HEK293 (cell line): Measurements from ENCODE around the gene TNNI3.

Experiments
- FEZF1 ChIP-seq: fragments of 450-650 bp; formaldehyde crosslinking; IDR thresholded peaks from 2 replicates; pipeline ENCODE4 v1.5.1; 2016; ENCODE audit warnings: missing biosample characterization, missing genetic modification characterization
- GFI1B ChIP-seq: fragments of 450-650 bp; formaldehyde crosslinking; IDR thresholded peaks from 2 replicates; pipeline ENCODE4 v1.5.1; 2016; ENCODE audit warnings: missing biosample characterization, missing genetic modification characterization
- HOXC10 ChIP-seq: sonication (generic); formaldehyde crosslinking; IDR thresholded peaks from 2 replicates; pipeline ENCODE4 v1.8.1; 2023; ENCODE audit warnings: mild to moderate bottlenecking, missing genetic modification reagents
- HOXD13 ChIP-seq: sonication (generic); formaldehyde crosslinking; IDR thresholded peaks from 2 replicates; pipeline ENCODE4 v1.8.0; 2022; ENCODE audit warnings: missing genetic modification reagents, borderline replicate concordance
- KLF1 ChIP-seq: fragments of 450-650 bp; formaldehyde crosslinking; IDR thresholded peaks from 2 replicates; pipeline ENCODE4 v1.5.1; 2016; ENCODE audit warnings: missing biosample characterization, missing genetic modification characterization
- REPIN1 ChIP-seq: fragments of 450-650 bp; formaldehyde crosslinking; IDR thresholded peaks from 2 replicates; pipeline ENCODE4 v1.5.1; 2017; ENCODE audit warnings: missing biosample characterization, missing genetic modification characterization, low read depth
- TSHZ1 ChIP-seq: fragments of 450-650 bp; formaldehyde crosslinking; IDR thresholded peaks from 2 replicates; pipeline ENCODE4 v1.5.1; 2016; ENCODE audit warnings: missing biosample characterization, missing genetic modification characterization, borderline replicate concordance
- ZBTB17 ChIP-seq: fragments of 450-650 bp; formaldehyde crosslinking; IDR thresholded peaks from 2 replicates; pipeline ENCODE4 v1.5.1; 2016; ENCODE audit warnings: missing biosample characterization, missing genetic modification characterization
- ZBTB20 ChIP-seq: fragments of 450-650 bp; formaldehyde crosslinking; IDR thresholded peaks from 2 replicates; pipeline ENCODE4 v1.5.1; 2016; ENCODE audit warnings: missing biosample characterization, missing genetic modification characterization
- ZBTB44 ChIP-seq: fragments of 450-650 bp; IDR thresholded peaks from 2 replicates; pipeline ENCODE4 v1.5.1; 2018; ENCODE audit warnings: missing biosample characterization, mild to moderate bottlenecking, missing genetic modification characterization
- ZBTB7A ChIP-seq: fragments of 450-650 bp; formaldehyde crosslinking; IDR thresholded peaks from 2 replicates; pipeline ENCODE4 v1.5.1; 2016; ENCODE audit warnings: low read depth, missing biosample characterization, missing genetic modification characterization
- ZFP41 ChIP-seq: fragments of 450-650 bp; formaldehyde crosslinking; IDR thresholded peaks from 2 replicates; pipeline ENCODE4 v1.5.1; 2016; ENCODE audit warnings: missing biosample characterization, missing genetic modification characterization, borderline replicate concordance
- ZNF121 ChIP-seq: fragments of 450-650 bp; formaldehyde crosslinking; IDR thresholded peaks from 2 replicates; pipeline ENCODE4 v1.5.1; 2016; ENCODE audit warnings: missing biosample characterization, missing genetic modification characterization
- ZNF169 ChIP-seq: fragments of 450-650 bp; formaldehyde crosslinking; IDR thresholded peaks from 2 replicates; pipeline ENCODE4 v1.5.1; 2016; ENCODE audit warnings: missing biosample characterization, missing genetic modification characterization
- ZNF202 ChIP-seq: fragments of 450-650 bp; formaldehyde crosslinking; IDR thresholded peaks from 2 replicates; pipeline ENCODE4 v1.5.1; 2016; ENCODE audit warnings: missing biosample characterization, missing genetic modification characterization, borderline replicate concordance
- ZNF239 ChIP-seq: fragments of 450-650 bp; formaldehyde crosslinking; IDR thresholded peaks from 2 replicates; pipeline ENCODE4 v1.5.1; 2016; ENCODE audit warnings: missing biosample characterization, missing genetic modification characterization
- ZNF26 ChIP-seq: fragments of 450-650 bp; formaldehyde crosslinking; IDR thresholded peaks from 2 replicates; pipeline ENCODE4 v1.5.1; 2016; ENCODE audit warnings: missing biosample characterization, missing genetic modification characterization
- ZNF324 ChIP-seq: fragments of 450-650 bp; formaldehyde crosslinking; IDR thresholded peaks from 2 replicates; pipeline ENCODE4 v1.5.1; 2016; ENCODE audit warnings: missing biosample characterization, missing genetic modification characterization
- ZNF350 ChIP-seq: fragments of 450-650 bp; formaldehyde crosslinking; IDR thresholded peaks from 2 replicates; pipeline ENCODE4 v1.5.0; 2017; ENCODE audit warnings: missing biosample characterization, mild to moderate bottlenecking, missing genetic modification characterization
- ZNF391 ChIP-seq: fragments of 450-650 bp; formaldehyde crosslinking; IDR thresholded peaks from 2 replicates; pipeline ENCODE4 v1.5.1; 2016; ENCODE audit warnings: low read depth, missing biosample characterization, missing genetic modification characterization, borderline replicate concordance
- ZNF433 ChIP-seq: fragments of 450-650 bp; formaldehyde crosslinking; IDR thresholded peaks from 2 replicates; pipeline ENCODE4 v1.5.1; 2016; ENCODE audit warnings: missing biosample characterization, missing genetic modification characterization, low read depth
- ZNF549 ChIP-seq: fragments of 450-650 bp; IDR thresholded peaks from 2 replicates; pipeline ENCODE4 v1.5.1; 2018; ENCODE audit warnings: missing biosample characterization, missing genetic modification characterization, mild to moderate bottlenecking, inconsistent platforms, moderate library complexity
- ZNF610 ChIP-seq: fragments of 450-650 bp; formaldehyde crosslinking; IDR thresholded peaks from 2 replicates; pipeline ENCODE4 v1.5.1; 2016; ENCODE audit warnings: missing biosample characterization, missing genetic modification characterization, borderline replicate concordance
- ZNF621 ChIP-seq: fragments of 450-650 bp; formaldehyde crosslinking; IDR thresholded peaks from 2 replicates; pipeline ENCODE4 v1.5.1; 2017; ENCODE audit warnings: missing biosample characterization, missing genetic modification characterization
- ZNF623 ChIP-seq: fragments of 450-650 bp; formaldehyde crosslinking; IDR thresholded peaks from 2 replicates; pipeline ENCODE4 v1.5.1; 2016; ENCODE audit warnings: missing biosample characterization, missing genetic modification characterization
- ZNF624 ChIP-seq: fragments of 450-650 bp; formaldehyde crosslinking; IDR thresholded peaks from 2 replicates; pipeline ENCODE4 v1.5.1; 2017; ENCODE audit warnings: missing biosample characterization, missing genetic modification characterization
- ZNF626 ChIP-seq: fragments of 450-650 bp; sonication (Bioruptor Pico); formaldehyde crosslinking; IDR thresholded peaks from 2 replicates; pipeline ENCODE4 v1.5.1; 2018; ENCODE audit warnings: missing biosample characterization, missing genetic modification characterization, inconsistent platforms
- ZNF629 ChIP-seq: fragments of 450-650 bp; formaldehyde crosslinking; IDR thresholded peaks from 2 replicates; pipeline ENCODE4 v1.5.1; 2017; ENCODE audit warnings: missing biosample characterization, missing genetic modification characterization
- ZNF677 ChIP-seq: fragments of 450-650 bp; IDR thresholded peaks from 2 replicates; pipeline ENCODE4 v1.5.0; 2018; ENCODE audit warnings: missing biosample characterization, mild to moderate bottlenecking, missing genetic modification characterization, moderate library complexity
- ZNF704 ChIP-seq: fragments of 450-650 bp; formaldehyde crosslinking; IDR thresholded peaks from 2 replicates; pipeline ENCODE4 v1.5.1; 2016; ENCODE audit warnings: missing biosample characterization, missing genetic modification characterization
- ZNF785 ChIP-seq: fragments of 450-650 bp; formaldehyde crosslinking; IDR thresholded peaks from 2 replicates; pipeline ENCODE4 v1.5.1; 2016; ENCODE audit warnings: missing biosample characterization, missing genetic modification characterization
- ZNF791 ChIP-seq: fragments of 450-650 bp; formaldehyde crosslinking; IDR thresholded peaks from 2 replicates; pipeline ENCODE4 v1.5.1; 2016; ENCODE audit warnings: missing biosample characterization, missing genetic modification characterization
- ZNF843 ChIP-seq: fragments of 450-650 bp; formaldehyde crosslinking; IDR thresholded peaks from 2 replicates; pipeline ENCODE4 v1.5.1; 2016; ENCODE audit warnings: missing biosample characterization, missing genetic modification characterization
- ZSCAN23 ChIP-seq: fragments of 450-650 bp; formaldehyde crosslinking; IDR thresholded peaks from 2 replicates; pipeline ENCODE4 v1.5.1; 2016; ENCODE audit warnings: missing biosample characterization, missing genetic modification characterization
- ZSCAN30 ChIP-seq: fragments of 450-650 bp; IDR thresholded peaks from 2 replicates; pipeline ENCODE4 v1.5.1; 2018; ENCODE audit warnings: missing biosample characterization, mild to moderate bottlenecking, missing genetic modification characterization, moderate library complexity

Gene TNNI3

GRCh38 chr19:55206664-55207500 is 49.4 kb upstream of the TNNI3 start (continued):
- no peak for TF ChIP-seq ZNF391 (tag by site-specific recombination)
- no peak for TF ChIP-seq HOXD13 (CRISPR knock-in tag)
- TF ChIP-seq ZSCAN23 (tag by site-specific recombination): no peak
- no peak for TF ChIP-seq ZNF324 (tag by site-specific recombination)
- no peak for TF ChIP-seq ZNF704 (tag by site-specific recombination)
- no peak for TF ChIP-seq ZBTB7A (tag by site-specific recombination)
- TF ChIP-seq ZNF121 (tag by site-specific recombination): no peak
- no peak for TF ChIP-seq ZNF626
- no peak for TF ChIP-seq ZNF621 (tag by site-specific recombination)
- TF ChIP-seq ZNF623 (tag by site-specific recombination): no peak
- no peak for TF ChIP-seq ZBTB44
- no peak for TF ChIP-seq ZNF26
- no peak for TF ChIP-seq GFI1B (tag by site-specific recombination)
- TF ChIP-seq ZNF791 (tag by site-specific recombination): no peak
- peak; percentile 83 for TF ChIP-seq ZBTB17
- TF ChIP-seq ZNF624 (tag by site-specific recombination): no peak
- TF ChIP-seq ZFP41 (tag by site-specific recombination): no peak
- no peak for TF ChIP-seq ZNF202
- TF ChIP-seq FEZF1 (tag by site-specific recombination): peak; percentile 26; the same call in 1 of the 2 replicates
- no peak for TF ChIP-seq ZNF350
- no peak for TF ChIP-seq ZNF549
- TF ChIP-seq ZNF677 (tag by site-specific recombination): no peak
- TF ChIP-seq ZNF169 (tag by site-specific recombination): no peak
- TF ChIP-seq ZNF785 (tag by site-specific recombination): no peak
- no peak for TF ChIP-seq ZNF629 (tag by site-specific recombination)
- TF ChIP-seq REPIN1 (tag by site-specific recombination): no peak
- TF ChIP-seq HOXC10: no peak
- TF ChIP-seq ZSCAN30: no peak
- no peak for TF ChIP-seq TSHZ1 (tag by site-specific recombination)
- TF ChIP-seq KLF1: peak; percentile 98
- no peak for TF ChIP-seq ZNF433
- TF ChIP-seq ZNF239 (tag by site-specific recombination): no peak
- 0 out of 2 replicates have a peak, but pooled peaks have one; percentile 24 for TF ChIP-seq ZBTB20
- TF ChIP-seq ZNF610 (tag by site-specific recombination): peak; percentile 89; the same call in 1 of the 2 replicates
- no peak for TF ChIP-seq ZNF843
